NT2/D1 (cell line): ENCODE data around the gene ZNF296.

Source experiments
- SUZ12 ChIP-seq: IDR thresholded peaks from 2 replicates; pipeline ENCODE4 v1.6.1; 2011; ENCODE audit not compliant: insufficient read length, insufficient read depth; ENCODE audit errors: extremely low read depth
- YY1 ChIP-seq: IDR thresholded peaks from 2 replicates; pipeline ENCODE4 v1.6.1; 2011; ENCODE audit not compliant: insufficient read length, insufficient read depth
- ZNF274 ChIP-seq: IDR thresholded peaks from 2 replicates; pipeline ENCODE4 v1.6.1; 2011; ENCODE audit warnings: mild to moderate bottlenecking, low read depth, low read length

DNA sequence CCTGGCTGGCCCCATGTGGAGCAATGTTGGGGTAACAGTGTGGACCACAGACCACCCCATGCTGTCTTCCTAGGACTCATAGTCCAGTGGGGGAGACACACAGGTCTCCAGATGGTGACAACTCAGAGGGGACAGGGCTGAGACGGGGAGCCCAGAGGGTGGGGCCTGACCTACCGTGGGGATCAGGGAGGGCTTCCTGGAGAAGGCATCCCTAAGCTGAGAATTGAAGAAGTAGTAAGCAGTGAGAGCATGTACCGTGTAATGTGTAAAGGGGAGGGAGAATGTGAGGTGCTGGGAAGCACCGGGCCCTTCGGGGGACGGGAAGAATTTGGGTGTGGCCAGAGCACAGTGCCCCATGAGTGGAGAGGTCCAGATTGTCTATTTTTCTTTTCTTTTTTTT, 47.7 kb upstream of the ZNF296 start:
- TF ChIP-seq SUZ12: no peak
- no peak for TF ChIP-seq YY1
- no peak for TF ChIP-seq ZNF274
